ENCODE data around the gene MARCHF2.

- TF ChIP-seq EP300 (IDR thresholded peaks at IDR 0.05) (no peak), CTCF (IDR thresholded peaks at IDR 0.05) (no peak), POLR2A (IDR thresholded peaks at IDR 0.05) (no peak), POLR2AphosphoS5 (IDR thresholded peaks at IDR 0.05) (no peak)
These were observed 8.7 kb downstream of the MARCHF2 start for GRCh38 chr19:8421484-8422461.
